Esophagus muscularis mucosa (tissue), 4 donors: ENCODE results near the gene HOXA9. TPM values are rescaled to one million over a fixed set of nuclear protein-coding genes. Genes with fewer than 3 reads are reported as not detected.

ENCODE experiments used
- DNase-seq: peaks from one replicate; pipeline ENCODE4 v3.0.0-alpha.2; 2017; ENCODE audit errors: extremely low spot score
- H3K27ac ChIP-seq, 4 donors: fragments of 200-600 bp; sonication (generic); replicated peaks in 1 of 4; 1 replicate in 3 of 4; 2 replicates in 1 of 4; pipeline ENCODE4 v1.5.1; 2016 to 2019; ENCODE audit warnings: mild to moderate bottlenecking in 1 of 4
- H3K27me3 ChIP-seq, 4 donors: fragments of 200-600 bp; sonication (generic); one replicate each; pipeline versions ENCODE4 v1.5.1 to v1.6.0; 2016 to 2019
- H3K36me3 ChIP-seq, 4 donors: fragments of 200-600 bp; sonication (generic); one replicate each; pipeline ENCODE4 v1.5.1; 2016 to 2019
- H3K4me1 ChIP-seq, 4 donors: fragments of 200-600 bp; sonication (generic); one replicate each; pipeline ENCODE4 v1.5.1; 2016 to 2019
- H3K4me3 ChIP-seq, 4 donors: fragments of 200-600 bp; sonication (generic); 1 replicate in 2 of 4; 2 replicates in 2 of 4; pipeline ENCODE4 v1.5.1; 2016 to 2019; ENCODE audit warnings: mild to moderate bottlenecking in 4 of 4, moderate library complexity in 1 of 4
- H3K9me3 ChIP-seq, 4 donors: fragments of 200-600 bp; sonication (generic); 1 replicate in 3 of 4; 2 replicates in 1 of 4; pipeline ENCODE4 v1.5.1; 2016 to 2019
- EP300 ChIP-seq: sonication (generic); formaldehyde crosslinking; IDR thresholded peaks from one replicate; pipeline ENCODE4 v1.6.1; 2017; ENCODE audit warnings: antibody characterized with exemption
- POLR2A ChIP-seq: fragments of 450-650 bp; IDR thresholded peaks from one replicate; pipeline ENCODE4 v1.6.1; 2017; ENCODE audit warnings: antibody characterized with exemption, moderate library complexity, mild to moderate bottlenecking, low read depth
- POLR2AphosphoS5 ChIP-seq, 2 donors: sonication (generic); formaldehyde crosslinking; IDR thresholded peaks; one replicate each; pipeline ENCODE4 v1.6.1; 2017; ENCODE audit warnings: antibody characterized with exemption in 2 of 2
- WGBS: methylation state at CpG from one replicate; pipeline ENCODE4 v1.1.5; 2018; 5-methylcytosine and 5-hydroxymethylcytosine counted together
- intact Hi-C: fragments of 100-400 bp; cut with DNase I; formaldehyde crosslinking; loops from one replicate; pipeline ENCODE4 v1.15.1; 2023
- total RNA-seq, 4 donors: library from RNA; depleted of rRNA; stranded (reverse); fragments of >200 nt; gene quantifications; one replicate each; pipeline versions ENCODE4 v1.1.0 to v1.2.1, GENCODE V29; 2016
- TF ChIP-seq, protein P1 (sequence below), 3 experiments: fragments of 200-600 bp in 2 of 3; fragments of 450-650 bp in 1 of 3; sonication (generic) in 2 of 3; IDR thresholded peaks; one replicate each; pipeline ENCODE4 v1.5.1; 2017 to 2019; ENCODE audit warnings: antibody characterized with exemption in 3 of 3, mild to moderate bottlenecking in 2 of 3, moderate library complexity in 1 of 3

The HOXA9 gene
- total RNA-seq, 4 donors from 2014 or later: 0.50 TPM; not detected in 3

DNA sequence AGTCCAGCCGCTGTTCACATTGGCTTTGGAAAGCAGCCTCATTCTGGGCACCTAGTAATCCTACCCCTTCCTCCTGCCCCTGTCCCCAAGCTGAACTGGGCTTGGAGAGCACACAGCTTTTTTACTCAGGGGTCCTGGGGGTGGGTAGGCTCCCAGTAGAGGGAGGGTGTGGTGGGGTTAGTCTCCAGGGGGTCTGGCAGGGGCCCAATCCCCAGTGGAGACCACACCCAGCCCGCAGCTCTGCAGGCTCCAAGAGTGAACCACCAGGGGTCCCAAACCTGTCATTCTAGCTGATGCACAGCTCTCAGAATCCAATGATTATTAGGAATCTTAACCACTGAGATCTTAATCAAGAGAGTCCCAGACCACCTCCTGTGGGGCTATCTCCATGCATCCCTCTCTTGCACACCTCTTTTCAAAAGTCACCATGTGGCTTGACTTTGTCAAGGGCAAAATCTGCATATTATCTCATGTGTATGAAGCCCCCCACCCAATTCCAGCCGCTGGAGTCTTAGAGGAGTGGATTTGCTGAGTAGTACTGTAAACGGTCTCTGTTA, 17.0 kb upstream of the HOXA9 start:
- H3K9me3 ChIP-seq: no peaks in the 10 kb centered on the region
- H3K4me1 ChIP-seq: peaks cover 36 to 60% (median 46%) of the 10 kb centered on the region in 4 donors
- no peak for TF ChIP-seq POLR2AphosphoS5 (IDR thresholded peaks at IDR 0.05)
- TF ChIP-seq EP300: no peak
- TF ChIP-seq, protein P1, sequence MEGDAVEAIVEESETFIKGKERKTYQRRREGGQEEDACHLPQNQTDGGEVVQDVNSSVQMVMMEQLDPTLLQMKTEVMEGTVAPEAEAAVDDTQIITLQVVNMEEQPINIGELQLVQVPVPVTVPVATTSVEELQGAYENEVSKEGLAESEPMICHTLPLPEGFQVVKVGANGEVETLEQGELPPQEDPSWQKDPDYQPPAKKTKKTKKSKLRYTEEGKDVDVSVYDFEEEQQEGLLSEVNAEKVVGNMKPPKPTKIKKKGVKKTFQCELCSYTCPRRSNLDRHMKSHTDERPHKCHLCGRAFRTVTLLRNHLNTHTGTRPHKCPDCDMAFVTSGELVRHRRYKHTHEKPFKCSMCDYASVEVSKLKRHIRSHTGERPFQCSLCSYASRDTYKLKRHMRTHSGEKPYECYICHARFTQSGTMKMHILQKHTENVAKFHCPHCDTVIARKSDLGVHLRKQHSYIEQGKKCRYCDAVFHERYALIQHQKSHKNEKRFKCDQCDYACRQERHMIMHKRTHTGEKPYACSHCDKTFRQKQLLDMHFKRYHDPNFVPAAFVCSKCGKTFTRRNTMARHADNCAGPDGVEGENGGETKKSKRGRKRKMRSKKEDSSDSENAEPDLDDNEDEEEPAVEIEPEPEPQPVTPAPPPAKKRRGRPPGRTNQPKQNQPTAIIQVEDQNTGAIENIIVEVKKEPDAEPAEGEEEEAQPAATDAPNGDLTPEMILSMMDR (IDR thresholded peaks at IDR 0.05): no peak
- TF ChIP-seq POLR2A: no peak
- no peaks in the 10 kb centered on the region for H3K36me3 ChIP-seq
- intact Hi-C loops: no loop called here
- H3K4me3 ChIP-seq: no peak overlapping the region
- 23% methylated on average over 4 of the region's 4 CpGs for WGBS
- H3K27ac ChIP-seq: no peak overlapping the region
- H3K27me3 ChIP-seq: peaks cover 15 to 100% (median 95%) of the 10 kb centered on the region in 4 donors
- DNase-seq: no peak

DNA sequence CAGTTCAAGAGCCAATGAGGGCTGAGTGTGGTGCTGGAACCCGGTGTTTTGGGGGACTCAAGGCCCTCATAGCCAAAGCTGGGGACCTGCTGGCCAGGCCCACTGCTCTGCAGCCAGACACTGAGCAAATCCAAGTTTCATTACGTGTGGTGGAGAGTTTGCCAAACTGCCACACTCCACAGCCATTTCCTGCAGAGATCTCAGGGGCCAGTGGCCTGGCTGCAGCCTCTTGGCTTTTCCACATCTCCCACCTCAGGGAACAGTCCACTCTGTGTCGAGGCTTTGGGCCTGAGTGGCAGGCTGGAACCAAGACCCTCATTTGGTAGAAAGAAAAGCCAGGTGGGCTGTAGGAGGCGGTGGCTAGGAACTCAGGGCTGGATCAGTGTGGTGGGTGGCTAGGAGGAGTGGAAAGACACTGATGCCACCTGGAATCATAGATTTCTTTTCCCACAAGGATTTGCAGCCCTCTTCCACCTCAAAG, 16.5 kb upstream of the HOXA9 start:
- Histone ChIP-seq H3K27ac (no peak overlapping the region), H3K9me3 (no peaks in the 10 kb centered on the region), H3K4me3 (no peak overlapping the region), H3K4me1 (peaks cover 36 to 59% (median 46%) of the 10 kb centered on the region in 4 donors), H3K36me3 (no peaks in the 10 kb centered on the region), H3K27me3 (peaks cover 17 to 100% (median 93%) of the 10 kb centered on the region in 4 donors)
- WGBS: 70% methylated on average over 4 of the region's 4 CpGs
- DNase-seq: no peak
- no peak for TF ChIP-seq POLR2AphosphoS5 (IDR thresholded peaks at IDR 0.05)
- TF ChIP-seq, protein P1 (IDR thresholded peaks at IDR 0.05): no peak
- TF ChIP-seq EP300: no peak
- no peak for TF ChIP-seq POLR2A
- intact Hi-C loops: no loop called here

DNA sequence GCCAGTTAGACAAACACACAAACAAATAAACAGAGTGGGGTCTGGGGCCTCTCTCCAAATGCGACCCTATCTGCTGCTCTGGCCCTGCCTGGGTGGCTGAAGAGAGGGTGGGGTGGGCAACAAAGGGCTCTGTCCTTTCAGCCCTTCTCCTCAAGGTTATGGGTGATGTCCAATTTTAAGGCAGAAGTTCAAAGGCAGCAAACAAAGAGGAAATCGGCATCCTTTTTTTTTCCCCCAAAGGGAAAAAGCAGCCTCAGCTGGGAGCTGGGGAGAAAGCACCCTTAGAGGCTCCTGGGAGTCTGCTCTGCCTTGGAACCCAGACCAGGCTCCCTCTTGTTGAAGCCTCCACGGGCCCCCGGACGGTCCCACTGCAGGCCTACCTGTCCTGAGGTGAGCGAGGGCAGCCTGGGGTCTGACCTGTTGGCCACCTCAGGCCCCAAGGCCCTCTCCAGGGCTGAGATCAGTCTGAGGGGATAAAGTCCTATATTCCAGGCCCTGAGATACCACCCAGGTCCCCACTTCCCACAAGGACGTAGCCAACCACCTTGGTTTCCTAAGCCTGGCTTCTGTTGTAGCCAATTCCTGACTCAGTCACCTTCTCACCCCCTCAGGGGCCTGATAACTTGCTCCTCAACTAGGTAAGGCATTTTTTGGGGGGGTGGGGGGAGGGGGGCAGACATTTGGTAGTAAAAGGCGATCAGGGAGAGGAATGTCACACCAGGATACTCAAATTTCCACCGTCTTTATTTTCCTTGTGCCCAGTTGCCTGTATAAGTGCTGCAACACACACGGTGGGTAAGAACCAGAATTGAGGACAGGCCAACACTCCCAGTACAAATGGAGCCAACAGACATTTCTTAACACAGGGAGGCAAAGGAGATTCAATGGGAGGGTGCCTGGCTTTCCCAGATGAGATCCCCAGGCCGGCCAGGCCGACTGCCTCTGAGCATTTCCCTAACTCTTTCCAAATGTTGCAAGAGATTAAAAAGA, 15.4 kb upstream of the HOXA9 start:
- no peak overlapping the region for H3K27ac ChIP-seq
- no peaks in the 10 kb centered on the region for H3K9me3 ChIP-seq

DNA sequence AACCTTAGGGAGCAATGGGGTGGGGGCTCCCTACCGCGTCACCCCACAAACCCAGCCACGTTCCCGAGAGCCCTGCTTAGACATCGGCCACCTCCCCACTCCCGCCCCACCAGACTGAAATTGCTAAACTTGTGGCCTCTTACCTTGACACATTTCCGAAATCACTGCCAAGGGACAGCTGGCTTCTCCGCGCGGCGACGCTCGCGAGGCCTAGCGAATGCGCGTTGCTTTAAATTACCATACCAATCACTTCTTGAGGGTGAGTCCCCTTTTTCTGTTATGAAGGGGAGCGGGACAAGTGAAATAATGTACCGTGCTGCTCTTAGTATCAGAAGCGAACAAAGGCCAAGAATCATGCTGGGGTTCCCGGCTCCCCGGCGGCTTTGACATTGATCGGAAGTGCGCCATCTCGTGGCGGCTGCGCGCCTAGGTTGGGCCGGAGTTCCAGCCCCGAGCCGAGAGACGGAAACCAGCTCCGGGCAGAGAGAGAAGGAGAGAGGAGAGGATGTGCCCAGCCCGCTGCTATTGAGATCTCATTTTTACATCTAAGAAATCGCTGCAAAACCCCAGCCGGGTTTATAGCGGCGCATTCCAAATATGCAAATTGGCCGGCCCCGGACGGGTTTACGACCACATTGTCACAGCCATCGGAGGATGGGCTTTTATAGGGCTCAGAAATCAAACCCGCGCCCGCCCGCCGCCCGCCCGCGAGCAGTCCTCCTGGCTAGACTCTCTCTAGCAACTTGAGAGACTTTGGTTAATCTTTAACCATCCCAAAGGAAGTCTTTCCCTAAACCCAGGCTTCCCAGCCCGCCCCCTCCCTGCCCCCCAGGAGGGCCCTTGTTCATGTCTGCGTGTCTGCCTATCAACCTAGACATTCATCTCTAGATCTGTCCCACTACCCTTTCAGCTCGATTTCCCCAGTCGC, 14.4 kb upstream of the HOXA9 start:
- H3K27me3 ChIP-seq: peaks cover 21 to 100% (median 92%) of the 10 kb centered on the region in 4 donors
- peaks cover 28 to 44% (median 32%) of the 10 kb centered on the region in 4 donors for H3K4me1 ChIP-seq
- H3K9me3 ChIP-seq: no peaks in the 10 kb centered on the region
- H3K27ac ChIP-seq: no peak overlapping the region
- DNase-seq: no peak
- no peaks in the 10 kb centered on the region for H3K36me3 ChIP-seq
- intact Hi-C loops: no loop called here
- 15% methylated on average over 54 of the region's 56 CpGs for WGBS
- no peak for TF ChIP-seq POLR2A
- peak in 1 of 2 donors; percentile 24 for TF ChIP-seq POLR2AphosphoS5 (IDR thresholded peaks at IDR 0.05)
- TF ChIP-seq, protein P1 (IDR thresholded peaks at IDR 0.05): peak; percentile 46 to 82 (median 59)
- peak overlapping the region in 3 of 4 donors; percentile 13 to 39 (median 16) for H3K4me3 ChIP-seq

More for the DNA sequence above, 15.4 kb upstream of the HOXA9 start:
- Histone ChIP-seq H3K4me1 (peaks cover 36 to 50% (median 42%) of the 10 kb centered on the region in 4 donors), H3K4me3 (no peak overlapping the region), H3K27me3 (peaks cover 16 to 100% (median 92%) of the 10 kb centered on the region in 4 donors), H3K36me3 (no peaks in the 10 kb centered on the region)
- TF ChIP-seq POLR2A (no peak), EP300 (no peak), POLR2AphosphoS5 (IDR thresholded peaks at IDR 0.05) (no peak)
- 67% methylated on average over 9 of the region's 12 CpGs for WGBS
- DNase-seq: no peak
- intact Hi-C loops: no loop called here
